DOHH2 (cell line): Measurements from ENCODE around the gene GPR55.

Source experiments
- EZH2phosphoT487 ChIP-seq: fragments of 200-600 bp; sonication (generic); IDR thresholded peaks from 2 replicates; pipeline ENCODE4 v1.6.1; 2017; ENCODE audit warnings: borderline replicate concordance, mild to moderate bottlenecking, antibody characterized with exemption, low read length, moderate library complexity, mixed read lengths
- TF ChIP-seq, protein P1 (sequence below): fragments of 200-600 bp; sonication (generic); IDR thresholded peaks from one replicate; pipeline ENCODE4 v1.5.1; 2014; ENCODE audit warnings: antibody characterized with exemption, mild to moderate bottlenecking, low read depth, low read length; ENCODE audit not compliant: poor library complexity, severe bottlenecking

DNA sequence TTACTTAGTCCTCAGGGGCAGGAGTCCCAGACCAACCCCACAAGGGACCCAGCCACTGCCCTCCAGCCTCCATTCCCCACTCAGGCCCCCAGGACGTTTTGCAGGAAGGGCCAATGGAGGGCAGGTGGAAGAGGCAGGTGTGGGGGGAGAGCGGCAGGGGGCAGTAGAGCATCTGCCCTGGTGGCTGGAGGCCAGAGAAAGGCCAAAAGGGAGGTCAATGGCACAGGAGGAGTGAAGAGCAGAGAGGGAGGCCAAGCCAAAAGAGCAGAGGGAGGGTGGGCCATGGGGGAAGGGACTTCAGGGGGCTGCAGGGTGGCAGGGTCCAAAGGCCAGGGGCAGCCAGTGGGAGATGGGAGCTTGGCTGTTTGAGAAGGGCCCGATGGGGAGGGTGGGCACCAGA, 17.3 kb upstream of the GPR55 start:
- TF ChIP-seq, protein P1, sequence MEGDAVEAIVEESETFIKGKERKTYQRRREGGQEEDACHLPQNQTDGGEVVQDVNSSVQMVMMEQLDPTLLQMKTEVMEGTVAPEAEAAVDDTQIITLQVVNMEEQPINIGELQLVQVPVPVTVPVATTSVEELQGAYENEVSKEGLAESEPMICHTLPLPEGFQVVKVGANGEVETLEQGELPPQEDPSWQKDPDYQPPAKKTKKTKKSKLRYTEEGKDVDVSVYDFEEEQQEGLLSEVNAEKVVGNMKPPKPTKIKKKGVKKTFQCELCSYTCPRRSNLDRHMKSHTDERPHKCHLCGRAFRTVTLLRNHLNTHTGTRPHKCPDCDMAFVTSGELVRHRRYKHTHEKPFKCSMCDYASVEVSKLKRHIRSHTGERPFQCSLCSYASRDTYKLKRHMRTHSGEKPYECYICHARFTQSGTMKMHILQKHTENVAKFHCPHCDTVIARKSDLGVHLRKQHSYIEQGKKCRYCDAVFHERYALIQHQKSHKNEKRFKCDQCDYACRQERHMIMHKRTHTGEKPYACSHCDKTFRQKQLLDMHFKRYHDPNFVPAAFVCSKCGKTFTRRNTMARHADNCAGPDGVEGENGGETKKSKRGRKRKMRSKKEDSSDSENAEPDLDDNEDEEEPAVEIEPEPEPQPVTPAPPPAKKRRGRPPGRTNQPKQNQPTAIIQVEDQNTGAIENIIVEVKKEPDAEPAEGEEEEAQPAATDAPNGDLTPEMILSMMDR = no peak
- TF ChIP-seq EZH2phosphoT487 = no peak
